GM19043 (cell line): ENCODE results near the gene KRTAP19-8.

Experiments
- ATAC-seq: cut with Tn5 transposase; IDR thresholded peaks from one replicate; pipeline ENCODE4 v1.9.1; 2021; ENCODE audit warnings: low read depth; ENCODE audit not compliant: unreplicated experiment

The KRTAP19-8 gene

GRCh38 chr21:31038376-31038775 lies at the start of gene KRTAP19-8:
KRTAP19-8 (minus strand) TSS chr21:31038476; CDS start chr21:31038443, 33 bp downstream.
- no peak for ATAC-seq

DNA sequence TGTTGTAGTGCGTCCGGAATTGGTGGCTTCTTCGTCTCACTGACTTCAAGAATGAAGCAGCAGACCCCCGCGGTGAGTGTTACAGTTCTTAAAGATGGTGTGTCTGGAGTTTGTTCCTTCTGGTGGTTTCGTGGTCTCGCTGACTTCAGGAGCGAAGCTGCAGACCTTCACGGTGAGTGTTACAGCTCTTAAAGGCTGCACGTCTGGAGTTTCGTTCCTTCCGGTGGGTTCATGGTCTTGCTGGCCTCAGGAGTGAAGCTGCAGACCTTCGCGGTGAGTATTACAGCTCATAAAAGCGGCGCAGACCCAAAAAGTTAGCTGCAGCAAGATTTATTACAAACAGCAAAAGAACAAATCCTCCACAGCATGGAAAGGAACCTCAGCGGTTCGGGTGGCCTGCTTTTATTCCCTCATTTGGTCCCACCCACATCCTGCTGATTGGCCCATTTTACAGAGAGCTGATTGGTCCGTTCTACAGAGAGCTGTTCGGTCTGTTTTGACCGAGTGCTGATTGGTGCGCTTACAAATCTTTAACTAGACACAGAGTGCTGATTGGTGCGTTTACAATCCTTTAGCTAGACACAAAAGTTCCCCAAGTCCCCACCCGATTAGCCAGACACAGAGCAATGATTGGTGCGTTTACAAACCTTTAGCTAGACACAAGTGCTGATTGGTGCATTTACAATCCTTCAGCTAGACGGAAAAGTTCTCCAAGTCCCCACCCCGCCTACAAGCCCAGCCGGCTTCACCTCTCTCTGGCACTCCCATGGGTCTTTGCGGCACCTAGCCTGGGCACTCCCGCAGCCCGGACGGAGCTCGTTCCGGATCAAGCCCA lies 49.6 kb upstream of the KRTAP19-8 start:
- ATAC-seq: no peak

DNA sequence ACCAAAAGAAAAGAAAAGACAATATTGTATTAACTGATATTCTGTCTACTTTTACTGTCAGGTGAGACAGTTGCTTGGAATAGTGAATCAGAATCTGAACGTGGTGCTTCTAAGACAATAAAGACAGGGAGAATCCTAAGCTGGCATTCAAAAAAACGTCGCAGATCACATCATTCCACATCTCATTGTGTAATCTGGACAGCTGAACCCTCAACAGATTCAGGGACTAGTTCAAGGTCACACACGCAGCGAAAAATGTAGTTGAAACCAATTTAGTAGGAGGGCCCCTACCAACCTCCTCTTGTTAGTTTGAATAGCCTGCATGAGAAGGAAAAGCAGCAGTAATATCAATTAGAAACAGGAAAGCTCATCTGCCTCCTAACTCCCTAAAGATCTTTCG lies 46.4 kb upstream of the KRTAP19-8 start:
- ATAC-seq: no peak

DNA sequence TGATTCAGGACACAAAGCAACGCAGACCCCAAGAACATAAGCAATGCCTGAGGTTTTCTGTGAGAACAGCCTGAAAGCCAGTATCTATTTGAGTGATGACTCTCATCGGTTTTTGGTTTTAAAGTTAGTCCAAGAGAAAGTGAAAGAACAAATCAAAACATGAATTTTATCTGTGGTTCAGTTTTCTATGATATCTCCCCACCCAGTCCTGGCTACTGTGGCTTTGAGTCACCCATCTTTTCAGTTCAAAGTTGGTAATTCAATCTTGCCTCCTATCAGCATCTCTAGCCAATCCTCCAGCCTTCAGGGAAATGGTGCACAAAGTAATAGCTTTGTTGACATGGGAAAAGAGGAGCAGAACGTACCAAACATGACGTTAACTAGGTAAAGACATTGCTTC lies 40.5 kb upstream of the KRTAP19-8 start:
- ATAC-seq: peak; percentile 72

GRCh38 chr21:31078216-31078615 lies 39.9 kb upstream of the KRTAP19-8 start:
- ATAC-seq: peak; percentile 46

DNA sequence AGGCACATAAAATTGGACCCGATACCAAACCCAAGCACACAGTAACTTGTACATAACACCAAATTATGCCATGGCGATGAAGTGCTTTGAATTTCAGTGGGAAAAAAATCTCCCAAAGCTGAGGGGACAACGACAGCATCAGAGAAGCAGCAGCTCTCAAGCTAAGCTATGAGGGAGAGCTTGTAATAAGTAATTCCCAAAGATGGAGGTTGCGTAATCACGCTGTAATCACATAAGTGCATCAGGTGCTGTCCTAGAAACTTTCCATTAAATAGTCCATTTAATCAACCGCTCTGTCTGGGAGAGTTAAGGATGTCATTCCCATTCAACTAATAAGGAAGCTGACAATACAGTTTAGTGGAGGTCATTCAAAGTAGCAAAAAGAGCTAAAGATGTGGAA lies 37.6 kb upstream of the KRTAP19-8 start:
- no peak for ATAC-seq

DNA sequence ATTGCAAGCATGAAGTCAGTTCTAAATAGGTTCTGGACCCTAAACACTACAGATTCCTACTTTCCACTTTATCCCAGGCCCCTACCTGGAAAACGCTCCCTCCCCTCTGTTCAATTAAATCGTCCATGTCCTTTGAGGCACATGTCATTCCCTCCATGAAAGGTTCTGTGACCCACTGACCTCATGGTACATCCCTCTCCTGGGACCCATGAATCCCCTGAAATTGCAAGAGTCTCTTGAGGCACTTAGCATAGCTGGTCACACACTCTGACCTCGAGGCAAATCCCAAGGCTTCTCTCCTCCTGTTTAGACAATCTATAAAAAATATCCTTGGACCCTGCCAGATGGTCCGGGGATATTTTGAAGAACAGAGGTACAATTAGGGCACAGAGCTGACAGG lies 34.3 kb upstream of the KRTAP19-8 start:
- ATAC-seq: no peak

GRCh38 chr21:31064803-31065202 lies 26.5 kb upstream of the KRTAP19-8 start:
- no peak for ATAC-seq

- ATAC-seq: no peak
Observed at GRCh38 chr21:31052489-31053142, 14.3 kb upstream of the KRTAP19-8 start.

GRCh38 chr21:31050577-31051157 lies 12.4 kb upstream of the KRTAP19-8 start:
- no peak for ATAC-seq

DNA sequence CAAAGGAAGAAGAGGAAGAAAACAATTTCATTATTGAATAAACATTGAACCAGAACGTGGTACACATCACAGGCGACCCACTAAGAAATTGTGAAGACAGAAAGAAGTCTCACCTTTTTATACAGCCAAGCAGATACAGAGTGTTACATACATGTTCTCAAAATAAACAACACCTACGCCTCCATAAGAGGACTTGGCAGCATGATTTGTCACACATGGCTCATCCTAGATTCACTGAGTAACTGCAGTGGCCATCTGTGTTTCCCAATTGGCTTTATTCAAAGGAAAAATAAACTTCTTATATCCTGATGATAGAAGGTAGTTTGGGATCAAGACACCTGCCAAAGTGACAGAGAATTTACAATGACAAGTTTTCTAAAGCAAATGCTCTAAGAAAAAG lies 7.6 kb upstream of the KRTAP19-8 start:
- no peak for ATAC-seq

- no peak for ATAC-seq
Observed at GRCh38 chr21:31043471-31043870, 5.2 kb upstream of the KRTAP19-8 start.

DNA sequence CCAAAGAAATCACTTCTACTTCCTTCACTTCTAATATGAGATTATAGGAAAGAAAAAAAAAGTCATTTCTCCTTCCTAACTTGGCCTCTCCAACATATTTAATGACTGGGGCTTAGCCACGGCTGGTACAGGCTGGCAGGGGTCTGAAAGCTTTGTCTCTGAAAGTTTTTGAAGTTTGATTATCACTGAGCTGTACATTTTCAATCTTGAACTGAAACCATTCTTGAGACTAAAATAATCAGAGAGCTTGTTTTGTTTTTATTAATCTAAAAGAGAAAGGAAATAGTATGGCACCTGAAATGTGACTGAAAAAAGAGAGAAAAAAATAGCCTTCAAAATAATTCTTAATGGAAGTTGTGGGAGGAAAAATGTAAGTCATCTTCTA lies 3.8 kb upstream of the KRTAP19-8 start:
- no peak for ATAC-seq

DNA sequence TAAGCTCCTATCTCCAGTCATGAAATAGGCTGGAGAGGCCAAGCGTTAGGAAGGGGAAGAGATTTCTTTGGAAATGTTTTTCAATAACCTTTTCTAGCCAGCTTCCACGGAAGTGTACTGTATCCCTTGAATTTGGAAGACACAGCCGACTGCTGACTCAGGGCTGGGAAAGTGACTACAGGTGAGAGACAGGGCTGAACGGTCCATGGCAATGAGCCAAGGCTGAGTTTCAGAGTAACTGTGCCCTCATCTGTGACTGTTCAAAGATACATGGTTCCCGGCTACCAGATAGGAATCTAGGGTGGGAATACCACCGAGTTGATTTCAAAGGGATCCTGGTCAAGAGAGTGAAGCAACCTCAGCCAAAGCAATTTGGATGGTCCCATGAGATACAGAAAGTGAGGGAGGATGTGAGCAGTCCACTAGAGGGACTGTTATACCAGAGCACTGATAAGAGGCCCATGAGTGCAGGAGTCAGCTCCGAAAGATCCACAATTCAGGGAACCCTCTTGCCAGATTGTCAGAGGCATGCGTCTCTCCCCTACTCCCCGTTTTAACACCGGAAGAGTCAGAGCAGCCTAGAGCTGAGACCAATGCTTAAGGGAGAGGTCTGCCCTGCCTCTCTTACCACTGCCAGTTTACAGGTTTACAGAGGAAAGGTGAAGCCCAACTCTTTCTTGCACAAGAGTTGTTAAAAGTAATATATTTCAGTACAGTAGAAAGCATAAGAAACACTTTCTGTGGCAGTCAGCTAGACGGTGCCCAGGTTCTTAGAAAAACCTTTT lies 3.2 kb upstream of the KRTAP19-8 start:
- no peak for ATAC-seq

- no peak for ATAC-seq
Observed at GRCh38 chr21:31034378-31034777, 3.9 kb downstream of the KRTAP19-8 start.

DNA sequence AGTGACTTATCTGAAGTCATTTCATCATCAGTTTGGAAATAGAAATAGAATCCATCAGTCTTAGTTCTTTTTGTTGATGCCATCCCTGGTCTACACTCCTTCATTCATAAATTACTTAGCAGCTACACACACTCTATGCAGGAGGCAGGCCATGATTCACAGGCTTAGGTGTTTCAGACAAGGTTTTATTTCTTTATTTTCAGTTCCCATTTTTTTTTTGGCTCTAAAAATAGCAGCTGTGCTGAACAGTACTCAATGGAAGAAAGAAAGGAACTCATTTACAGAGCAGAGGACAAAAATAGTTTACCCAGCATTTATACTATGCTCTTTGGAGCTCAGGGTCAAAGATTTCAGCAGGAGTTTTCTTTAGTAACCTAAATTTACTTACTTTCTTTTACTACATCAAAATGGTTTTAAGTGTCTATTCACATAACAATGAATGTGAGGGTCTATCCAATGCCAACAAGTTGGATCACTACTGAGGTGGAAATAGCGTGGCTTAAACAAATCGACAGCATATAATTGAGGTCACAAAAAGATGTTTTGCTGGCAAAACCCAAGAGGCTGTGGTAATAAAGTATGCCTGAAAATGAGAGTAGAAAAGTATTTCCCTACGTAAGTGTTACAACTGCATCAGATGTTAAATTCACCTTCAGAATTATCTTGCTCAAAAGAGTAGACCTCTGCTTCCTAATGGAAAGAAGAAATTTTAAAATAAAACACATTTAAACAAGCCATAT lies 7.7 kb downstream of the KRTAP19-8 start:
- peak; percentile 92 for ATAC-seq

DNA sequence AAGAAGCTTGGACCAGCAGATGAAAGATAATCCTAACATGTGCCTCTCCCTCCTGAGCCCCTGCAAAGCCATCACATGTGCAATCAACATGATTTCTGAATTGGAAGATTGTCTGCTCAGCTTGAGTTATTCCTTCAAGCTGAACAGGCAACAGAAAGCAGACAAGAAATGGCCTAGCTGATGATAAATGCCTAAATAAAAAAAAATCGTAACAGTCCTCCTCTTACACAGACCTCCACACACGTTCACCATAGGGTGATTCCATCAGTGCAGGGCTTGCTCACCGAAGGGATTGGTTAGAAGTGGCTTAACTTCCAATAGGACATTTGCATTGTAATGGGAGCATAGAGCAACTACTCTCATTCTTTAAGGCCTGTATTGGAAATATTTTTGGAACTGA lies 14.6 kb downstream of the KRTAP19-8 start:
- ATAC-seq: no peak

GRCh38 chr21:31022306-31022705 lies 16.0 kb downstream of the KRTAP19-8 start:
- ATAC-seq: no peak

- ATAC-seq: no peak
Observed at GRCh38 chr21:31018232-31018631, 20.0 kb downstream of the KRTAP19-8 start.

- ATAC-seq: no peak
Observed at GRCh38 chr21:31014891-31015290, 23.4 kb downstream of the KRTAP19-8 start.
